ENCODE data around the gene HHLA2.
A peak's percentile ranks its signal among the peaks of the same experiment; 100 is the strongest.

The HHLA2 gene

DNA sequence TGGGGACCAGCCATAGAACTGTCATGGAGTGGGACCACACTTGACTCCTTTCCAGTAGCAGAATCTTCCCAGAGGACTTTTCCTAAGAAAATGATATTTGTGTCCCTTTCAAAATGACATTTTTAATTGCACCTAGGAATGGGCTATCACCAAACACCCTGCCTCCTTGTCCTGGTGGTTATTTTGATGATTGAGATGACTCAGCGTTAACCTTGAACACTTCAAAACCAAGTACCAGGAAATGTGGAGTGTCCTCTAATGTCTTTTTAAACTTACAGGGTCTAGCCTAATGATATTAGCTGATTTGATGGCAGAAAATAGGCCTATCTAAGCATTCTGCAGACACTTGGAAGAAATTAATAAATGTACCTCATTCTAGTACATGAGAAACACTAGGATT, 90.7 kb downstream of the HHLA2 start:
- TF ChIP-seq, protein P1, sequence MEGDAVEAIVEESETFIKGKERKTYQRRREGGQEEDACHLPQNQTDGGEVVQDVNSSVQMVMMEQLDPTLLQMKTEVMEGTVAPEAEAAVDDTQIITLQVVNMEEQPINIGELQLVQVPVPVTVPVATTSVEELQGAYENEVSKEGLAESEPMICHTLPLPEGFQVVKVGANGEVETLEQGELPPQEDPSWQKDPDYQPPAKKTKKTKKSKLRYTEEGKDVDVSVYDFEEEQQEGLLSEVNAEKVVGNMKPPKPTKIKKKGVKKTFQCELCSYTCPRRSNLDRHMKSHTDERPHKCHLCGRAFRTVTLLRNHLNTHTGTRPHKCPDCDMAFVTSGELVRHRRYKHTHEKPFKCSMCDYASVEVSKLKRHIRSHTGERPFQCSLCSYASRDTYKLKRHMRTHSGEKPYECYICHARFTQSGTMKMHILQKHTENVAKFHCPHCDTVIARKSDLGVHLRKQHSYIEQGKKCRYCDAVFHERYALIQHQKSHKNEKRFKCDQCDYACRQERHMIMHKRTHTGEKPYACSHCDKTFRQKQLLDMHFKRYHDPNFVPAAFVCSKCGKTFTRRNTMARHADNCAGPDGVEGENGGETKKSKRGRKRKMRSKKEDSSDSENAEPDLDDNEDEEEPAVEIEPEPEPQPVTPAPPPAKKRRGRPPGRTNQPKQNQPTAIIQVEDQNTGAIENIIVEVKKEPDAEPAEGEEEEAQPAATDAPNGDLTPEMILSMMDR (IDR thresholded peaks at IDR 0.05; ENCODE audit: low read depth, low read length): no peak
- DNase-seq (ENCODE audit: low read depth, low spot score): no peak
- in situ Hi-C loops (cut with HindIII; ENCODE audit: low sequenced_read_pairs): no loop called here
- no peak overlapping the region for H3K4me3 ChIP-seq (ENCODE audit: low read depth, low read length)

DNA sequence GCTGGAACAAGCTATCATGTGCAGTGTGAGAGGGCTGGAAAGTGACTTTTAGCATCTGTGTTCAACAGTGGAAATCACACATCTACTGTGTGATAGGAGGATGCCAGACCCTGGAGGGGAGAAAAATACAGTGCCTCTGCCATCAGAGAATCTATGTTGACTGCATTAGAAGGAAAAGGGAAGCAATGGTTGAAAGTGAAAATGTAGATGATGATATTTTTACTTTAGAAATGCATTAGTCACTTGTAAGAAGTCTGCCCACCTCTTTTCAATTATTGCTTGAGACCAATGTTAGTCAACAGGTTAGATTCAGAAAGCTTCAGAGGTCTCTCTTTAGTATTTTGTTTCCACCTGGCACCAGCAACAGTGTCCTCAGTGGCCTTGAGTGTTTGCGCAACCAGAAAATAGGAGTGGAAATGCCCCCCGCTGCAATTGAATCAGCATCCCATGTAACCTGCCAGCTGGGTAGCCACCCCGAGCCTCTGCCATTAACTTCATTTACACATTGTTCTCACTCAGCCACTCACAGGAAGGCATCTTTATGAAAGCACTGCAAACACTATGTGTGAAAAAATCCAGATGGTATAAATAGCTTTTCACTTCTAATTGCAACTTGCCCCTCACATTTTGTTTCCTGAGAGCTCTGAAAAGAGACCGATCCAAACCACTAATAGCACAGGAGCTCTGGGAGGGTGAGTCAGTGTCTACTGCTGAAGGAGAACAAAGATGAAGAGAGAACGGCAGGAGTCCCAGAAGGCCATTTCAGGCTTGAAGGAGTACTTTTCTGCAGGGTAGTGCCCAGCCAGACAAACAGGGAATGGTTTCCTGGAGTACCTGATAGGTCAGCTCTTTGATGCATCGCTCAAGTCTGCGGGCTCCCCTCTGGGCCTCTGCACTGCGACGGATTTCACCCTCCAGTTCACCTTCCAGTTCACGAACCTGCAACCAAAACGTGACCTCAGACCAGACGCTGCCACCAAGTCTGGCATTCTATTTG, 92.1 kb downstream of the HHLA2 start:
- in situ Hi-C loops (cut with HindIII; ENCODE audit: low sequenced_read_pairs): no loop called here
- TF ChIP-seq, protein P1 (IDR thresholded peaks at IDR 0.05; ENCODE audit: low read depth, low read length): no peak
- peak; percentile 71 for DNase-seq (ENCODE audit: low read depth, low spot score)
- H3K4me3 ChIP-seq (ENCODE audit: low read depth, low read length): no peak overlapping the region

DNA sequence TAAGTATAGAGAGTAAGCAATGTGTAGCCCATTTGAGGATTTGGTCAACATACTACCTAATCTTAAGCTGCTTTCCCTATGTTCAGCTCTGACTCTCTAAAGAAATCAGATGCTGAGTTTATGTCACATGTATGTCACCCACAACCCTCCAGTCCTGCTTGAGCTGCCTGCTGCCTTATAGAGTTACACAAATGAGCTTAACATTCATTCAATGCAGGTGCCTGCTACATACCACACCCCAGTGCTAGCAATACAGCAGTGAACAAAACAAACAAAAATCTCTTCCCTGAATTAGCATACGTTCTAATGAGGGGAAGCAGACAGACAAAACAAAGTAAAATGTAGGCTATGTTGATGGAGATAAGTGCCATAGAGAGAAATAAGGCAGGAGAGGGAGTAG, 93.0 kb downstream of the HHLA2 start:
- TF ChIP-seq, protein P1 (IDR thresholded peaks at IDR 0.05; ENCODE audit: low read depth, low read length): no peak
- no peak overlapping the region for H3K4me3 ChIP-seq (ENCODE audit: low read depth, low read length)
- in situ Hi-C loops (cut with HindIII; ENCODE audit: low sequenced_read_pairs): no loop called here
- no peak for DNase-seq (ENCODE audit: low read depth, low spot score)

DNA sequence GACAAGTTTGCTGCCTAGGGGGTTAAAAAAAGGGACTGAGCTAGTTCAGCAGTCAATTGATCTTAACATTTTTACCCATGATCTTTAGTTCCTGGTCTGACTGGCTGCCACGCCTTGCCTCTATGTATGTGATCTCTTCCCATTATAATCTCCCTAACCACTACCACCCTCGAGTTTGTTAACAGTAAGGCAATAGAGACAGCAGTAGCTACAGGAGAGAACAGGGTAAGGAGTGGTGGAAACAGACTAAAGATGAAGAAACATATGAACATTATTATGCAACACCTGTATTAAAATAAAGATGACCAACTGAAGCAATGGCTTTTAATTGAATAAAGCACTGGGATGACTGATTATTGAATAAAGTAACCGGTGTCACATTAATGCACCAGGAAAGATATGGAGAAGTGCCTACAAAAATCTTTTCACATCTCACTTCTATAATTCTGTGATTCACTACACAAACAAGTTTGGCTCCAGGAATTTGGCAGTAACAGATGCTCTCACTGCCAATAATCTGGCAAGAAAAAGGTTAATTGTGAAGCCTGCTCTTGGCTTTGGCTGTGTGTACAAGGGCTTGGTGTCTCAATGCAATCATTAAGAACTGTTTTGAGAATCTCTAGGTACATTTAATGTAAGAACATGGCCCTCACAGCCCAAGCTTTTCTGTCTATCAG, 95.7 kb downstream of the HHLA2 start:
- in situ Hi-C loops (cut with HindIII; ENCODE audit: low sequenced_read_pairs): no loop called here
- peak; percentile 70 for DNase-seq (ENCODE audit: low read depth, low spot score)
- TF ChIP-seq, protein P1 (IDR thresholded peaks at IDR 0.05; ENCODE audit: low read depth, low read length): no peak
- H3K4me3 ChIP-seq (ENCODE audit: low read depth, low read length): no peak overlapping the region

DNA sequence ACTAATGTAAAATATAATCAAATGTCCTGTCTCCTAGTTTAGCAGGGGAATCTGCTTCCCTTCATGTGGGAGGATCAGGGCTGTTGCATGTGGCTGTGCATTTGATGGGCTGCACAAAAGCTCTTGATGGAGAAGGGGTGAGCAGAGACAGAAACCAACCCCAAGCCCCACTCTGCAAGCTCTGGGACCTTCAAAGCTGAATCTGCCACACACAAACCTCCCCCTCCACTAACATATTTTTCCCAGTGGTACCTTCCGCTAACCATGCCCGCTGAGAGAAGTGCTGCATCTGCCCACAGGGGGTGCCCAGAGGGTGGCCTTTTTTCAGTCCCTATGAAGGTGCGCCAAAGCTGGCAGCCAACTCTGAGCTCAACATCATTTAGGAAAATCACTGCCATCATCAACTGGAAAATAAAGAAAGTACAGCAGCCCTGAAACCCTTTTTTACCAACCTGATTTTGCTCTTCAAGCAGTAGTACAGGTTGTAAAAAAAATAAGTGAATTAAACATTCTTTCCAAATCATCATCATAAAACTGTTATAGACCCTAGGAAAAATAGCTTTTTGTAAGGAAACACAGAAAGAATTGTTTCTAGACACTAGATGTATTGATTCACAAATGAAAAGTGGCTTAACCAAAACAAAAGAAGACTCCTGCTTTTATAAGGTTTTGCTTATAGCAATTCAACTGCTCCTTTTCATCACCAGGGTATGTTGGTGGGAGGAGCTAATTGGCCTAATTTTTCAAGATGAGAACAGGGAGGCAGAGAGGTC, 97.0 kb downstream of the HHLA2 start:
- no peak overlapping the region for H3K4me3 ChIP-seq (ENCODE audit: low read depth, low read length)
- no peak for DNase-seq (ENCODE audit: low read depth, low spot score)
- TF ChIP-seq, protein P1 (IDR thresholded peaks at IDR 0.05; ENCODE audit: low read depth, low read length): no peak
- in situ Hi-C loops (cut with HindIII; ENCODE audit: low sequenced_read_pairs): no loop called here

DNA sequence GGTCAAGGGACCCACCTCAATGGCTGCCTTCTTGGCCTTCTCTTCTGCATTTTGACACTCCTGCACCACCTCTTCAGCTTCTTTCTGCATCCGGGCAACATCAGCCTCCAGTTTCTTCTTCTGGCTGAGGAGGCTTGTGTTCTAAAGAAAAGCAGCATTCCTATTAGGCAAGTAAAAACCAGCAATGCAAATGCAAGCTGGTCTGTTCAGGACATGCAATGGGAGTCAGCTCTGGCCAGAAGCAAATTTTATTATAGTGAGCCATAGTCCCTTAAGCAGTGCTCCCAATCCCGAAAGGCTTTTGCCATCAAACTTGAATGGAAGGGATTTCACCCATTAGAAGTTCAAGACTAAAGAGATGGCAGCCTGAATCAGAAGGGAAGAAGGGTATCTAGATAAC, 97.7 kb downstream of the HHLA2 start:
- no peak for DNase-seq (ENCODE audit: low read depth, low spot score)
- in situ Hi-C loops (cut with HindIII; ENCODE audit: low sequenced_read_pairs): no loop called here
- no peak overlapping the region for H3K4me3 ChIP-seq (ENCODE audit: low read depth, low read length)
- TF ChIP-seq, protein P1 (IDR thresholded peaks at IDR 0.05; ENCODE audit: low read depth, low read length): no peak

All from astrocyte of the spinal cord (primary cell).